SK-N-SH (cell line): ENCODE measurements around the gene MRGPRG. TPM values are rescaled to one million over a fixed set of nuclear protein-coding genes. Genes with fewer than 3 reads are reported as not detected.

Experiments used
- CTCF ChIA-PET: fragments of 300-600, 350-600 bp; formaldehyde crosslinking; extraction: SDS; loops from one replicate; lab custom pipeline; 2021; lab: Yijun Ruan, JAX
- POLR2A ChIA-PET: fragments of 350-600 bp; sonication (Branson Sonifier 250); formaldehyde crosslinking; extraction: SDS; loops from one replicate; lab custom pipeline; 2020; ENCODE audit warnings: antibody characterized with exemption, inconsistent platforms; lab: Yijun Ruan, JAX
- DNase-seq: peaks from one replicate; pipeline ENCODE4 v3.0.0; 2012
- H2AFZ ChIP-seq: fragments of 200-600 bp; sonication (generic); 2 replicates; pipeline ENCODE4 v1.8.1; 2016; ENCODE audit warnings: antibody characterized with exemption, mild to moderate bottlenecking, low read depth
- H3F3A ChIP-seq: fragments of 200-600 bp; sonication (generic); replicated peaks from 2 replicates; pipeline ENCODE3; 2016; ENCODE audit warnings: antibody characterized with exemption, mild to moderate bottlenecking; ENCODE audit not compliant: insufficient read depth
- H3K27ac ChIP-seq, 2 experiments: fragments of 200-500 bp in 1 of 2; fragments of 200-600 bp in 1 of 2; sonication (Bioruptor generic) in 1 of 2; sonication (generic), shearing (Covaris generic) in 1 of 2; 2 replicates each; pipeline versions ENCODE4 v1.5.1 to v1.6.1; 2014 to 2016; ENCODE audit warnings: low read depth in 2 of 2, inconsistent platforms in 1 of 2, low read length in 1 of 2, mild to moderate bottlenecking in 1 of 2, mixed read lengths in 1 of 2
- H3K27me3 ChIP-seq: fragments of 200-600 bp; sonication (generic), shearing (Covaris generic); 2 replicates; pipeline ENCODE4 v1.6.1; 2016; ENCODE audit warnings: mixed run types; ENCODE audit not compliant: insufficient read depth
- H3K36me3 ChIP-seq, 2 experiments: fragments of 200-500 bp in 1 of 2; fragments of 200-600 bp in 1 of 2; sonication (Bioruptor generic) in 1 of 2; sonication (generic) in 1 of 2; replicated peaks in 1 of 2; 2 replicates each; pipeline versions ENCODE3 to v1.5.1; 2014 to 2016; ENCODE audit warnings: low read length in 1 of 2, mild to moderate bottlenecking in 1 of 2; ENCODE audit not compliant: insufficient read depth in 2 of 2, control insufficient read depth in 1 of 2
- H3K4me1 ChIP-seq, 2 experiments: fragments of 200-500 bp in 1 of 2; fragments of 200-600 bp in 1 of 2; sonication (Bioruptor generic) in 1 of 2; sonication (generic), shearing (Covaris generic) in 1 of 2; 2 replicates each; pipeline versions ENCODE4 v1.5.1 to v1.6.1; 2014 to 2016; ENCODE audit warnings: low read depth in 1 of 2, low read length in 1 of 2, mixed run types in 1 of 2; ENCODE audit not compliant: insufficient read depth in 2 of 2, control insufficient read depth in 1 of 2
- H3K4me2 ChIP-seq: fragments of 200-600 bp; sonication (generic), shearing (Covaris generic); 2 replicates; pipeline ENCODE4 v1.6.1; 2017; ENCODE audit warnings: mixed run types
- H3K4me3 ChIP-seq, 2 experiments: fragments of 200-500 bp in 1 of 2; fragments of 200-600 bp in 1 of 2; sonication (Bioruptor generic) in 1 of 2; sonication (generic), shearing (Covaris generic) in 1 of 2; 2 replicates each; pipeline versions ENCODE4 v1.5.1 to v1.8.1; 2014 to 2016; ENCODE audit warnings: low read depth in 2 of 2, inconsistent platforms in 1 of 2, low read length in 1 of 2, mild to moderate bottlenecking in 1 of 2, mixed read lengths in 1 of 2, moderate library complexity in 1 of 2
- H3K79me2 ChIP-seq: fragments of 200-600 bp; sonication (generic); 2 replicates; pipeline ENCODE4 v1.8.1; 2017; ENCODE audit warnings: mild to moderate bottlenecking; ENCODE audit not compliant: insufficient read depth
- H3K9ac ChIP-seq: fragments of 200-600 bp; sonication (generic); 2 replicates; pipeline ENCODE4 v1.6.1; 2017; ENCODE audit warnings: mixed run types
- H3K9me2 ChIP-seq: fragments of 200-600 bp; sonication (generic); 2 replicates; pipeline ENCODE4 v1.6.1; 2017; ENCODE audit warnings: mixed run types
- H3K9me3 ChIP-seq: fragments of 200-600 bp; sonication (generic); 2 replicates; pipeline ENCODE4 v1.6.1; 2017; ENCODE audit warnings: mixed run types, mild to moderate bottlenecking, moderate library complexity
- H4K20me1 ChIP-seq: fragments of 200-600 bp; sonication (generic); 2 replicates; pipeline ENCODE4 v1.6.1; 2017; ENCODE audit warnings: mild to moderate bottlenecking, mixed run types; ENCODE audit not compliant: insufficient read depth
- CHD2 ChIP-seq: fragments of 150-350 bp; IDR thresholded peaks from 2 replicates; pipeline ENCODE4 v1.6.1; 2018; ENCODE audit warnings: low read length; ENCODE audit not compliant: partially characterized antibody
- ELF1 ChIP-seq: IDR thresholded peaks from 2 replicates; pipeline ENCODE4 v1.4.0; 2012
- EP300 ChIP-seq, 2 experiments: IDR thresholded peaks; 2 replicates each; pipeline versions ENCODE4 v1.4.0 to v1.6.1; 2012; ENCODE audit warnings: borderline replicate concordance in 1 of 2, low read depth in 1 of 2, low read length in 1 of 2
- FOSL2 ChIP-seq: IDR thresholded peaks from 2 replicates; pipeline ENCODE4 v1.4.0; 2012; ENCODE audit warnings: low read depth, mild to moderate bottlenecking, moderate library complexity, borderline replicate concordance
- FOXM1 ChIP-seq: IDR thresholded peaks from 2 replicates; pipeline ENCODE4 v1.4.0; 2012; ENCODE audit warnings: low read depth, mild to moderate bottlenecking
- JUND ChIP-seq: IDR thresholded peaks from 2 replicates; pipeline ENCODE4 v1.4.0; 2012
- MEF2A ChIP-seq: IDR thresholded peaks from 2 replicates; pipeline ENCODE4 v1.4.0; 2012; ENCODE audit warnings: low read depth, borderline replicate concordance
- MXI1 ChIP-seq: IDR thresholded peaks from 2 replicates; pipeline ENCODE4 v1.6.1; 2012; ENCODE audit warnings: mild to moderate bottlenecking, low read depth, low read length, improper control_type of control experiment
- NFIC ChIP-seq: IDR thresholded peaks from 2 replicates; pipeline ENCODE4 v1.4.0; 2012; ENCODE audit warnings: borderline replicate concordance
- POLR2AphosphoS5 ChIP-seq: IDR thresholded peaks from 2 replicates; pipeline ENCODE4 v1.6.1; 2012; ENCODE audit warnings: low read depth, low read length
- RFX5 ChIP-seq: IDR thresholded peaks from 2 replicates; pipeline ENCODE4 v1.6.1; 2012; ENCODE audit warnings: mild to moderate bottlenecking, improper control_type of control experiment, low read length
- RXRA ChIP-seq: IDR thresholded peaks from 2 replicates; pipeline ENCODE4 v1.4.0; 2012; ENCODE audit warnings: low read depth, mild to moderate bottlenecking, borderline replicate concordance
- TAF1 ChIP-seq: IDR thresholded peaks from 2 replicates; pipeline ENCODE4 v1.6.1; 2012; ENCODE audit warnings: low read depth, mild to moderate bottlenecking, low read length, moderate library complexity, borderline replicate concordance
- TCF12 ChIP-seq: IDR thresholded peaks from 2 replicates; pipeline ENCODE4 v1.4.0; 2012
- YY1 ChIP-seq: IDR thresholded peaks from 2 replicates; pipeline ENCODE4 v1.4.0; 2012; ENCODE audit warnings: low read depth, mild to moderate bottlenecking
- WGBS: methylation state at CpG from one replicate; pipeline ENCODE4 v1.1.6; 2017; ENCODE audit warnings: low lambda C conversion rate; 5-methylcytosine and 5-hydroxymethylcytosine counted together
- polyA plus RNA-seq, 3 experiments: library from polyadenylated mRNA; depleted of rRNA; stranded (reverse); fragments of >200 nt; gene quantifications; 2 replicates each; pipeline ENCODE4 v1.2.3, GENCODE V29; 2012
- TF ChIP-seq, protein P1 (sequence below): IDR thresholded peaks from 2 replicates; pipeline ENCODE4 v1.4.0; 2012; ENCODE audit warnings: low read depth
- TF ChIP-seq, protein P2 (sequence below): fragments of 150-350 bp; IDR thresholded peaks from 2 replicates; pipeline ENCODE4 v1.6.1; 2016; ENCODE audit warnings: mild to moderate bottlenecking, low read depth, low read length
- TF ChIP-seq, protein P3 (sequence below): fragments of 150-350 bp; IDR thresholded peaks from 2 replicates; pipeline ENCODE4 v1.6.1; 2017; ENCODE audit warnings: antibody characterized with exemption, low read length, low read depth, borderline replicate concordance
- TF ChIP-seq, protein P4 (sequence below): IDR thresholded peaks from 2 replicates; pipeline ENCODE4 v1.6.1; 2012; ENCODE audit warnings: mild to moderate bottlenecking, low read depth, low read length, moderate library complexity
- TF ChIP-seq, protein P5 (sequence below): IDR thresholded peaks from 2 replicates; pipeline ENCODE4 v1.4.0; 2012; ENCODE audit warnings: low read depth, borderline replicate concordance

MRGPRG gene
- polyA plus RNA-seq, 1 of the 3 experiments (the other 2 are of a cell fraction), result not detected

DNA sequence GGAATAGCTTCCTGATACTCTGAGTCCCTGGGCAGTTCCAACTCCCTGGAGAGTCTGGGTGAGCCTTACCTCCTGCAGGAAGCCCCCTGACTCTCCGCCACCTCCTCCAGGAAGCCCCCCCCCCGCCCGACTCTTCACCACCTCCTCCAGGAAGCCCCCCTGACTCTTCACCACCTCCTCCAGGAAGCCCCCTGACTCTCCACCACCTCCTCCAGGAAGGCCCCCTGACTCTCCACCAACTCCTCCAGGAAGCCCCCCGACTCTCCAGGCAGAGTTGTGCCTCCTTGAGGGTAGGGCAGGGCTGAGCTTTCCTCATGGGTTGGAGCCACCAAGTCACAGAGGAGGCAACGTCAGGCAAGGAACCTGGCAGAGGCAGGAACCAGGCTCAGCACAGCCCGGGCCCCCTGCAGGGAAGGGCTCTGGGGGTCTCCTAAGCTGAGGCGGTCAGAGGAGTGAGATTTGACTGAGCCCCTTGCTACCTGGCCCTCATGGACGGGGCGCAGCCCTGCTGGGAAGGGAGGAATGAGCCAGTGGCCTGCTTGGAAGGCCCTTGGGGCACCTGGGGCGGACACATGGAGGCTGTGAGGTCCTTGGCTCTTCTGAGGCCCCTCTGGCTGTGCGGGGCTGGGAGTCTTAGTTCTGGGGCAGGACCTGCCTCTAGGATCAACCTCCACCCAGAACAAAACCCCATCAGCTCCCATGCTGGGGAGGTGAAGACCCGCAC, 18.1 kb downstream of the MRGPRG start:
- ChIA-PET POLR2A (no interaction called here), CTCF (interaction anchor here (1.5 to 2.6 kb wide), 2 partner anchors 16 to 109 kb away, joined by 4 to 5 read pairs; no protein-coding TSS in a partner anchor)
- no peak for TF ChIP-seq POLR2AphosphoS5
- TF ChIP-seq RXRA, result no peak
- TF ChIP-seq, protein P1, sequence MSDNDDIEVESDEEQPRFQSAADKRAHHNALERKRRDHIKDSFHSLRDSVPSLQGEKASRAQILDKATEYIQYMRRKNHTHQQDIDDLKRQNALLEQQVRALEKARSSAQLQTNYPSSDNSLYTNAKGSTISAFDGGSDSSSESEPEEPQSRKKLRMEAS, result no peak
- TF ChIP-seq FOSL2, result no peak
- TF ChIP-seq EP300 (IDR thresholded peaks at IDR 0.05; ENCODE audit: borderline replicate concordance in 1 of 2, low read depth in 1 of 2, low read length in 1 of 2), result no peak
- TF ChIP-seq, protein P2, sequence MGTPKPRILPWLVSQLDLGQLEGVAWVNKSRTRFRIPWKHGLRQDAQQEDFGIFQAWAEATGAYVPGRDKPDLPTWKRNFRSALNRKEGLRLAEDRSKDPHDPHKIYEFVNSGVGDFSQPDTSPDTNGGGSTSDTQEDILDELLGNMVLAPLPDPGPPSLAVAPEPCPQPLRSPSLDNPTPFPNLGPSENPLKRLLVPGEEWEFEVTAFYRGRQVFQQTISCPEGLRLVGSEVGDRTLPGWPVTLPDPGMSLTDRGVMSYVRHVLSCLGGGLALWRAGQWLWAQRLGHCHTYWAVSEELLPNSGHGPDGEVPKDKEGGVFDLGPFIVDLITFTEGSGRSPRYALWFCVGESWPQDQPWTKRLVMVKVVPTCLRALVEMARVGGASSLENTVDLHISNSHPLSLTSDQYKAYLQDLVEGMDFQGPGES, result no peak
- no peak for TF ChIP-seq RFX5
- TF ChIP-seq FOXM1, result no peak
- TF ChIP-seq, protein P3, sequence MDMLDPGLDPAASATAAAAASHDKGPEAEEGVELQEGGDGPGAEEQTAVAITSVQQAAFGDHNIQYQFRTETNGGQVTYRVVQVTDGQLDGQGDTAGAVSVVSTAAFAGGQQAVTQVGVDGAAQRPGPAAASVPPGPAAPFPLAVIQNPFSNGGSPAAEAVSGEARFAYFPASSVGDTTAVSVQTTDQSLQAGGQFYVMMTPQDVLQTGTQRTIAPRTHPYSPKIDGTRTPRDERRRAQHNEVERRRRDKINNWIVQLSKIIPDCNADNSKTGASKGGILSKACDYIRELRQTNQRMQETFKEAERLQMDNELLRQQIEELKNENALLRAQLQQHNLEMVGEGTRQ, result no peak
- TF ChIP-seq JUND, result no peak
- no peak for TF ChIP-seq NFIC
- TF ChIP-seq MEF2A, result no peak
- TF ChIP-seq, protein P4, sequence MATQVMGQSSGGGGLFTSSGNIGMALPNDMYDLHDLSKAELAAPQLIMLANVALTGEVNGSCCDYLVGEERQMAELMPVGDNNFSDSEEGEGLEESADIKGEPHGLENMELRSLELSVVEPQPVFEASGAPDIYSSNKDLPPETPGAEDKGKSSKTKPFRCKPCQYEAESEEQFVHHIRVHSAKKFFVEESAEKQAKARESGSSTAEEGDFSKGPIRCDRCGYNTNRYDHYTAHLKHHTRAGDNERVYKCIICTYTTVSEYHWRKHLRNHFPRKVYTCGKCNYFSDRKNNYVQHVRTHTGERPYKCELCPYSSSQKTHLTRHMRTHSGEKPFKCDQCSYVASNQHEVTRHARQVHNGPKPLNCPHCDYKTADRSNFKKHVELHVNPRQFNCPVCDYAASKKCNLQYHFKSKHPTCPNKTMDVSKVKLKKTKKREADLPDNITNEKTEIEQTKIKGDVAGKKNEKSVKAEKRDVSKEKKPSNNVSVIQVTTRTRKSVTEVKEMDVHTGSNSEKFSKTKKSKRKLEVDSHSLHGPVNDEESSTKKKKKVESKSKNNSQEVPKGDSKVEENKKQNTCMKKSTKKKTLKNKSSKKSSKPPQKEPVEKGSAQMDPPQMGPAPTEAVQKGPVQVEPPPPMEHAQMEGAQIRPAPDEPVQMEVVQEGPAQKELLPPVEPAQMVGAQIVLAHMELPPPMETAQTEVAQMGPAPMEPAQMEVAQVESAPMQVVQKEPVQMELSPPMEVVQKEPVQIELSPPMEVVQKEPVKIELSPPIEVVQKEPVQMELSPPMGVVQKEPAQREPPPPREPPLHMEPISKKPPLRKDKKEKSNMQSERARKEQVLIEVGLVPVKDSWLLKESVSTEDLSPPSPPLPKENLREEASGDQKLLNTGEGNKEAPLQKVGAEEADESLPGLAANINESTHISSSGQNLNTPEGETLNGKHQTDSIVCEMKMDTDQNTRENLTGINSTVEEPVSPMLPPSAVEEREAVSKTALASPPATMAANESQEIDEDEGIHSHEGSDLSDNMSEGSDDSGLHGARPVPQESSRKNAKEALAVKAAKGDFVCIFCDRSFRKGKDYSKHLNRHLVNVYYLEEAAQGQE, result no peak
- no peak for TF ChIP-seq CHD2
- no peak for TF ChIP-seq YY1
- TF ChIP-seq TCF12, result no peak
- TF ChIP-seq ELF1, result no peak
- no peak for TF ChIP-seq MXI1
- TF ChIP-seq, protein P5, sequence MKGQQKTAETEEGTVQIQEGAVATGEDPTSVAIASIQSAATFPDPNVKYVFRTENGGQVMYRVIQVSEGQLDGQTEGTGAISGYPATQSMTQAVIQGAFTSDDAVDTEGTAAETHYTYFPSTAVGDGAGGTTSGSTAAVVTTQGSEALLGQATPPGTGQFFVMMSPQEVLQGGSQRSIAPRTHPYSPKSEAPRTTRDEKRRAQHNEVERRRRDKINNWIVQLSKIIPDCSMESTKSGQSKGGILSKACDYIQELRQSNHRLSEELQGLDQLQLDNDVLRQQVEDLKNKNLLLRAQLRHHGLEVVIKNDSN, result no peak
- no peak for TF ChIP-seq TAF1
- DNase-seq, result no peak
- Histone ChIP-seq H3K27me3 (peaks cover 25% of the 10 kb centered on the region), H3K4me2 (no peak overlapping the region), H4K20me1 (no peaks in the 10 kb centered on the region), H3K36me3 (no peaks in the 10 kb centered on the region), H3K4me1 (peaks cover 0 to 32% of the 10 kb centered on the region in 2 experiments; a peak in 1 of 4 replicates), H2AFZ (no peak overlapping the region), H3K9me2 (no peaks in the 10 kb centered on the region), H3F3A (no peaks in the 10 kb centered on the region), H3K27ac (no peak overlapping the region), H3K9me3 (no peaks in the 10 kb centered on the region), H3K4me3 (no peak overlapping the region), H3K9ac (no peak overlapping the region), H3K79me2 (no peaks in the 10 kb centered on the region)
- WGBS, result 48% methylated on average over 10 of the region's 12 CpGs
